Stimulated activated CD4-positive, alpha-beta T cell treated with anti-CD3 and anti-CD28 coated beads, TNF-alpha, amount 100 ng/mL, for 1 hour (primary cell): ENCODE results near the gene ACAP1.
A peak's percentile ranks its signal among the peaks of the same experiment; 100 is the strongest.

Experiments
- DNase-seq, 3 donors: peaks; one replicate each; pipeline ENCODE4 v3.0.0-alpha.2; 2020; ENCODE audit warnings: low read depth in 3 of 3, low spot score in 1 of 3

The ACAP1 gene

GRCh38 chr17:7309628-7310027, 26.7 kb upstream of the ACAP1 start:
- DNase-seq = no peak

- DNase-seq = no peak
These were observed 25.1 kb upstream of the ACAP1 start for GRCh38 chr17:7311110-7311705.

- no peak for DNase-seq
These were observed 23.8 kb upstream of the ACAP1 start for GRCh38 chr17:7312432-7313087.

GRCh38 chr17:7313088-7313889, 23.0 kb upstream of the ACAP1 start:
- DNase-seq = no peak

GRCh38 chr17:7313890-7314718, 22.2 kb upstream of the ACAP1 start:
- no peak for DNase-seq

- DNase-seq = peak; percentile 68 to 91 (median 80)
These were observed 21.4 kb upstream of the ACAP1 start, which contains the start of gene GPS2 for GRCh38 chr17:7314719-7315569. GPS2 (minus strand) TSS chr17:7315360; CDS start chr17:7315052, 308 bp downstream.

- no peak for DNase-seq
These were observed 20.6 kb upstream of the ACAP1 start for GRCh38 chr17:7315570-7316235.

GRCh38 chr17:7317161-7317803, 19.0 kb upstream of the ACAP1 start:
- no peak for DNase-seq

GRCh38 chr17:7318121-7318860, 18.0 kb upstream of the ACAP1 start:
- no peak for DNase-seq

GRCh38 chr17:7321466-7321865, 14.9 kb upstream of the ACAP1 start:
- DNase-seq = no peak

GRCh38 chr17:7322520-7323194, 13.7 kb upstream of the ACAP1 start:
- no peak for DNase-seq

- DNase-seq = peak in 2 of 3 donors; percentile 40 to 59
These were observed 12.4 kb upstream of the ACAP1 start for GRCh38 chr17:7323731-7324437.

- DNase-seq = no peak
These were observed 11.9 kb upstream of the ACAP1 start for GRCh38 chr17:7324438-7324779.

- DNase-seq = no peak
These were observed 11.2 kb upstream of the ACAP1 start for GRCh38 chr17:7325031-7325528.

GRCh38 chr17:7326186-7326585, 10.1 kb upstream of the ACAP1 start:
- DNase-seq = no peak

- DNase-seq = no peak
These were observed 9.3 kb upstream of the ACAP1 start for GRCh38 chr17:7327056-7327455.

- DNase-seq = no peak
These were observed 8.8 kb upstream of the ACAP1 start for GRCh38 chr17:7327501-7327900.
